ENCODE measurements around the gene B3GALT2.
"Not testable (repeated sequence)": the region's sequence is repeated elsewhere in the genome, so short reads cannot be mapped to it uniquely, and the experiment has no call there.

B3GALT2 gene

DNA sequence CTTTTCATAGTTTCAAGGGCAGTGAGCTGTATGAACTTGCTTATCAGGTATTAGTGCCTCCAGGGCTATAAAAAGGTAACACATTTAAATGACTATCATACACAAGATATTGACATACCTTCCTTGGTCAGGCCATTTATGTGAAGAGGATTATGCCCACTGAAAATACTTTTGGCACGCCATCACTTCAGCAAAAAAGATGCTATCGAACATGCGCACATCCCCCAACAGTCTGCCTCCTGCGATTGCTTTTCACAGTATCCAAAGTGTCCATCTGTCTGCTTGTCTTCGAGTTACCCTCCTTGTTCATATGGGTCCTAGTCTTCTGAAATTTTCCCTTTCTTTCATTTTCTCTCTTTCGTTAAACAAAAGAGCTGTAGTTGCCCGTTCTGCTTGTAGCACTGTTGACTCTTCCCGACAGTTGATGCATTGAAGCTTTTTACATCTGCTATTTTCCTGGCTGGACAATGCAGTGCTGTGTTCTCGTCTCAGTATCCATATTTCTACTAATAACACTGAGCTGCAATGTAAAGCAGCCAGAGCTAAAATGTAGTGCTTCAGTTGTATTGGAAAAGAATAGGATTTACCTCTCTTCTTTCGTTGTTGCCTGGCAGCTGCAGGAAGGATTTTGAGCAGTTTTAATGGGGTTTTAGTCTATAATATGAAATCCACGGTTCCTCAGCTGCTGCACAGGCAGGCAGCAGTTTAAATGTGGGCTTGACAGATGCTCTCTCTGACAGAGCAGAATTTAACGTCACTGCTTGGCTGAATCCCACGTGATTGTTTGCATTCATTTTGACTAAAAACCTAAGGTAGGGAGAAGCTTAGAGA is at the start of gene B3GALT2:
Gene B3GALT2, minus strand, starts transcription at position 713 of the 831 bp plus-strand sequence. CDS start 5,051 bp downstream, outside the sequence.
- peaks cover 44% of the 10 kb centered on the region for H3K4me1 Mint-ChIP-seq
- H3K4me3 Mint-ChIP-seq = peak within 1 kb of the TSS; percentile 25 to 46
- H3K27ac Mint-ChIP-seq = no peak within 1 kb of the TSS
- DNase-seq (no peak), ATAC-seq (peak; percentile 56)
- H3K27me3 Mint-ChIP-seq = no peaks in the 10 kb centered on the region
- H3K9me3 Mint-ChIP-seq = no peaks in the 10 kb centered on the region

DNA sequence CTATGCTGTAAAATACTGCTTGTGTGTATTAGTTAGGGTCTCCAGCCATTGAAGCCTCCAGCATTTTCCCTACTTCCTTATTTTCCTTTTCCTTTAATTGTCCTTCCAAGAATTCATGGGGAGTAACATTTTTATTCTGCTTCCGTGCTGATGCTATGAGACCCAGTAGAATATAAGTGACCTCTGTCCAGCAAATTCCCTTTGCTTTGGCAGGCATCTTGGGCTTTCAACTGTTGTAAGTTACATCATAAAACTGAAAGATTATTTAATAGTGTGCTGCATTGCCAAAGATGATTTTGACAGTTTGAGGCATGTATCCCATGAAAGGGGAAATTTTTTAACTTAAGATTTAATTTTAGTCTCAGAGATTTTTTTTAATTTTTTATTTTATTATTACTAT is 48.1 kb upstream of the B3GALT2 start:
- Mint-ChIP-seq H3K4me3 (no peak overlapping the region), H3K4me1 (no peaks in the 10 kb centered on the region), H3K27ac (no peak overlapping the region), H3K27me3 (no peaks in the 10 kb centered on the region), H3K9me3 (no peaks in the 10 kb centered on the region)
- ATAC-seq = no peak
- no peak for DNase-seq

- H3K9me3 Mint-ChIP-seq, H3K4me3 Mint-ChIP-seq, H3K4me1 Mint-ChIP-seq, ATAC-seq, DNase-seq, H3K27ac Mint-ChIP-seq, H3K27me3 Mint-ChIP-seq: not testable (repeated sequence)
These were observed 44.7 kb upstream of the B3GALT2 start for GRCh38 chr1:193231146-193231545.

GRCh38 chr1:193229136-193229535 is 42.7 kb upstream of the B3GALT2 start:
- DNase-seq (no peak), ATAC-seq (no peak)
- Mint-ChIP-seq H3K27ac (no peak overlapping the region), H3K4me1 (peaks cover 10% of the 10 kb centered on the region), H3K9me3 (no peaks in the 10 kb centered on the region), H3K4me3 (no peak overlapping the region), H3K27me3 (no peaks in the 10 kb centered on the region)

- Mint-ChIP-seq H3K9me3 (no peaks in the 10 kb centered on the region), H3K27ac (no peak overlapping the region), H3K4me3 (no peak overlapping the region), H3K27me3 (no peaks in the 10 kb centered on the region), H3K4me1 (peaks cover 10% of the 10 kb centered on the region)
- ATAC-seq (no peak), DNase-seq (no peak)
These were observed 35.7 kb upstream of the B3GALT2 start for GRCh38 chr1:193222056-193222615.

DNA sequence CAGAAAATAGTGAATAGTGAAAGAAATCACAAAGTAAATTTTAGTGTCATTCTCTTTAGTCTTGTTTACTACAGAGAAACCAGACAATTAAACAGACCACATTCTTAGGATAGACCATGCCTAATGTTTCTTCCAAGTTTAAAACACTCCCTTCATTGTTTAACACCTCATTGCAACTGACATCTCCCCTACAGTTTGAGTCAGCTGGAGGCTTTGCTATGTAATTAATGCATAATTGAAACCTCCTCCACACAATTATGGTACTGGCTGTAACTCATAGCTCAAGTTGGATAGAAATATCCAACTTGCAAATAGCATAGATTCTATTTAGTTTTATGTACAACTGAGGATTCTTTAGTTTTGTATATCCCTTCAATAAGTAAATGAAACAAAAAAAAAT is 35.2 kb upstream of the B3GALT2 start:
- H3K27ac Mint-ChIP-seq = no peak overlapping the region
- peaks cover 10% of the 10 kb centered on the region for H3K4me1 Mint-ChIP-seq
- no peak for DNase-seq
- H3K9me3 Mint-ChIP-seq = no peaks in the 10 kb centered on the region
- ATAC-seq = no peak
- H3K27me3 Mint-ChIP-seq = no peaks in the 10 kb centered on the region
- H3K4me3 Mint-ChIP-seq = no peak overlapping the region

- H3K9me3 Mint-ChIP-seq = no peaks in the 10 kb centered on the region
- H3K4me3 Mint-ChIP-seq = no peak overlapping the region
- H3K27ac Mint-ChIP-seq = no peak overlapping the region
- DNase-seq (no peak), ATAC-seq (no peak)
- no peaks in the 10 kb centered on the region for H3K4me1 Mint-ChIP-seq
- no peaks in the 10 kb centered on the region for H3K27me3 Mint-ChIP-seq
These were observed 33.0 kb upstream of the B3GALT2 start for GRCh38 chr1:193219391-193219790.

- H3K4me1 Mint-ChIP-seq = no peaks in the 10 kb centered on the region
- no peak overlapping the region for H3K4me3 Mint-ChIP-seq
- DNase-seq = no peak
- H3K9me3 Mint-ChIP-seq = no peaks in the 10 kb centered on the region
- H3K27me3 Mint-ChIP-seq = no peaks in the 10 kb centered on the region
- ATAC-seq = no peak
- no peak overlapping the region for H3K27ac Mint-ChIP-seq
These were observed 30.5 kb upstream of the B3GALT2 start for GRCh38 chr1:193216920-193217319.

- DNase-seq = no peak
- H3K4me3 Mint-ChIP-seq = no peak overlapping the region
- H3K27ac Mint-ChIP-seq = no peak overlapping the region
- peaks cover 15% of the 10 kb centered on the region for H3K4me1 Mint-ChIP-seq
- H3K9me3 Mint-ChIP-seq = no peaks in the 10 kb centered on the region
- H3K27me3 Mint-ChIP-seq = no peaks in the 10 kb centered on the region
- ATAC-seq = no peak
These were observed 27.6 kb upstream of the B3GALT2 start for GRCh38 chr1:193213998-193214397.

DNA sequence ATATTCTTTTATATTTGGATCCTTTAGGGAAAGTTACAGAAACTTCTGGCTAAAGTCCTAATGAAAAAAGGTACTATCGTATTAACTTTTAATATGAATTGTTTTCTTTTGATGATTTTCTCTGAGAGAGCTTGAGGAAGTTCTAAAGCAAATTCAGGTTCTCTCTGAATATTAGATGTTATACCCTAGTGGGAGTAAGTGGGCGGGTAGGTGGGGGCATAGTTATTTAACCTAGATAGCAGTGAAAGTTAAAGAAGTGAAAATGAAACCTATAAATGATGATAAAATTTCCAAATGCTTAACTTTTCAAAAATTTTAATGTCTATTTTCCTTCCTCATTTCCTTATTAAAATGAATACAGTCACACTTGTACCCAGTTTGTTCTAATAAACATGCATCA is 26.2 kb upstream of the B3GALT2 start:
- DNase-seq = no peak
- no peaks in the 10 kb centered on the region for H3K27me3 Mint-ChIP-seq
- no peak overlapping the region for H3K4me3 Mint-ChIP-seq
- no peak for ATAC-seq
- peaks cover 15% of the 10 kb centered on the region for H3K4me1 Mint-ChIP-seq
- no peak overlapping the region for H3K27ac Mint-ChIP-seq
- H3K9me3 Mint-ChIP-seq = no peaks in the 10 kb centered on the region

DNA sequence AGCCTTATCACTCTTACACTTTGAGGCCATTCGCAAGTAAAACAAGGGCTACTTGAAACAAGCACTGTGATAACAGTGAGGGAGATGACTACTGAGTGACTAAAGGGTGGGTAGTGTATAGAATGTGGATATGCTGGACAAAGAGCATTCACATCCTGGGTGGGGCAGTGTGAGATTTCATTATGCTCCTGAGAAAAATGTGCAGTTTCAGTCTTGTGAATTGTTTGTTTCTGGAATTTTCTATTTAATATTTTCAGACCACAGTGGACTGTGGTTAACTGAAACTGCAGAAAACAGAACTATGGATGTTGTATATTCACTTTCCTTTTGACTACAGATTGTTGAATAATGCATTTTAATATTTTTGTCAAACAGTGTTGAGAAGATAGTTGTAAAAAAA is 25.1 kb upstream of the B3GALT2 start:
- Mint-ChIP-seq H3K4me3 (no peak overlapping the region), H3K9me3 (peaks cover under 1 to 7% of the 10 kb centered on the region in 2 donors), H3K27me3 (no peaks in the 10 kb centered on the region), H3K27ac (no peak overlapping the region), H3K4me1 (peaks cover 15% of the 10 kb centered on the region)
- DNase-seq (no peak), ATAC-seq (peak; percentile 76)

DNA sequence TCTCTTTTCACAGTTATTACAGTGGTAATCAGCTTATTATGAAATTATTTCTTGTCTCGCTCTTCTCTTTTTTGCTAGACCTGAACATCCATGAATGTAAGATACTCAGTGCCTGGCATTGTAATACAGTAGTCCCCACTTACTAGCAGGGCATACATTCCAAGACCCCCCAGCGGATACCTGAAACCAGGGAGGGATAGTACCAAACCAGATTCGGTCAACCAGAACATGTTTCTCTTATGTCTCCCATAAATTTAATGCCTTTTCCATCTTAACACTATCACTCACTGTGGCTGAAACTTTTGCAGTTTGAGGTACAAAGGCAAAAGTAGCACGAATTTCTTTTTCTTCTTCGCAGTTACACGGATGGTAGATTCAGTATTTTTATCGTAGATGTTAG is 24.6 kb upstream of the B3GALT2 start:
- Mint-ChIP-seq H3K4me3 (no peak overlapping the region), H3K4me1 (peaks cover 15% of the 10 kb centered on the region), H3K27ac (no peak overlapping the region), H3K9me3 (peaks cover 6 to 13% of the 10 kb centered on the region in 2 donors), H3K27me3 (no peaks in the 10 kb centered on the region)
- ATAC-seq (no peak), DNase-seq (no peak)

DNA sequence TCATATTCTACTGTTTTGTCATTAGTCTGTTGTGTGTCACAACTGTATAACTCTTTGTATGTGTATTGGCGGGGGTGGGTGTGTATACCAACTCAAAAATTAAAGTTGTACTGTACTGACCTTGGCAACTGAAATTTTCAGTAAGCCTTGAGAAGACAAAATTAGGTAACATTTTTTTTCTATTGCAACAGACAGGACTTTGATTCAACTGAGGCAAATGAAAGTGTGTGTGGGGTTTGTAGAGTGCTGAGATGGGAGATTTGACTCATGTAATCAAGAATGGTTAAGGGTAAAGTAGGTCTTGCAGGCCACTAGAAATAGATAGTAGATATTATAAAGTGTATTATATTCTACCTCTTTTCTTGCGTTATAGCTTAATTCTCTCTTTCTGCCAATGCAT is 14.6 kb upstream of the B3GALT2 start:
- Mint-ChIP-seq H3K27ac (peak overlapping the region in 1 of 2 donors; percentile 33), H3K4me3 (no peak overlapping the region)
- no peak for DNase-seq

DNA sequence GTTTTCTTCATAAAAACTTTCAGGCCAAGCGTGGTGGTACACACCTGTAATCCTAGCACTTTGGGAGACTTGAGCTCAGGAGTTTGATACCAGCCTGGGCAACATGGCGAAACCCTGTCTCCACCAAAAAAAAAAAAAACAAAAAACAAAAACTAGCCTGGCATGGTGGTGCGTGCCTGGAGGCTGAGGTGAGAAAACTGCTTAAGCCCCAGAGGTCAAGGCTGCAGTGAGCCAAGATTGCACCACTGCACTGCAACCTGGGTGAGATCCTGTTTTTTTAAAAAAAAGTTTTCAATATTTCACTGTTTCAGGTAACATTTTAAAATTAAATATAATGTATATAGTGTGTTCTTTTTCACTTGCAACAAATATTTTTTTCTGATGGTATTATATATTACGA is 13.5 kb upstream of the B3GALT2 start:
- no peak overlapping the region for H3K4me3 Mint-ChIP-seq
- H3K9me3 Mint-ChIP-seq = no peaks in the 10 kb centered on the region
- ATAC-seq (no peak), DNase-seq (no peak)
- H3K27ac Mint-ChIP-seq = no peak overlapping the region
- H3K4me1 Mint-ChIP-seq = peaks cover 26% of the 10 kb centered on the region
- H3K27me3 Mint-ChIP-seq = no peaks in the 10 kb centered on the region

More for the DNA sequence above, 14.6 kb upstream of the B3GALT2 start:
- Mint-ChIP-seq H3K27me3 (no peaks in the 10 kb centered on the region), H3K9me3 (peaks cover 7 to 8% of the 10 kb centered on the region in 2 donors), H3K4me1 (peaks cover 19% of the 10 kb centered on the region)
- ATAC-seq = peak; percentile 35

- Mint-ChIP-seq H3K9me3 (no peaks in the 10 kb centered on the region), H3K4me1 (peaks cover 28% of the 10 kb centered on the region), H3K27ac (no peak overlapping the region), H3K27me3 (no peaks in the 10 kb centered on the region), H3K4me3 (no peak overlapping the region)
- DNase-seq = no peak
- no peak for ATAC-seq
These were observed 6.2 kb upstream of the B3GALT2 start for GRCh38 chr1:193192586-193192985.

GRCh38 chr1:193190096-193190744 is 3.8 kb upstream of the B3GALT2 start:
- H3K9me3 Mint-ChIP-seq = no peaks in the 10 kb centered on the region
- ATAC-seq (no peak), DNase-seq (no peak)
- no peaks in the 10 kb centered on the region for H3K27me3 Mint-ChIP-seq
- H3K27ac Mint-ChIP-seq = no peak overlapping the region
- H3K4me3 Mint-ChIP-seq = no peak overlapping the region
- H3K4me1 Mint-ChIP-seq = peaks cover 36% of the 10 kb centered on the region
